Lower lobe of right lung (tissue), 2 donors: ENCODE results near the gene B3GLCT. TPM values are rescaled to one million over a fixed set of nuclear protein-coding genes. Genes with fewer than 3 reads are reported as not detected.

Experiments
- ATAC-seq, 2 donors: fragments of 200-7000 bp; cut with Tn5 transposase; one replicate each; pipeline ENCODE4 v1.9.1; 2020 to 2022; ENCODE audit warnings: mild to moderate bottlenecking in 2 of 2, moderate library complexity in 2 of 2
- DNase-seq: peaks from one replicate; pipeline ENCODE4 v3.0.0-alpha.2; 2020
- H3K27ac ChIP-seq: fragments of 200-600 bp; one replicate; pipeline ENCODE4 v1.8.0; 2022
- H3K27me3 ChIP-seq: fragments of 200-600 bp; one replicate; pipeline ENCODE4 v1.8.0; 2022; ENCODE audit warnings: low read depth
- H3K36me3 ChIP-seq: fragments of 200-600 bp; one replicate; pipeline ENCODE4 v1.8.0; 2022; ENCODE audit warnings: mild to moderate bottlenecking
- H3K4me1 ChIP-seq: fragments of 200-600 bp; one replicate; pipeline ENCODE4 v1.8.0; 2022
- H3K4me3 ChIP-seq: fragments of 200-600 bp; one replicate; pipeline ENCODE4 v1.8.0; 2022; ENCODE audit warnings: mild to moderate bottlenecking
- H3K9me3 ChIP-seq: fragments of 200-600 bp; one replicate; pipeline ENCODE4 v1.8.0; 2022
- intact Hi-C: fragments of 100-400 bp; cut with DNase I; formaldehyde crosslinking; loops from one replicate; pipeline ENCODE4 v1.11.0; 2022
- total RNA-seq: library from RNA; stranded (reverse); fragmentation: NEBNext Ultra II Directional; extraction: Animal tissue kit (Norgen Biotek cat#: 25700); gene quantifications from one replicate; pipeline ENCODE4 v1.2.1, GENCODE V29; 2021
- TF ChIP-seq, protein P1 (sequence below): fragments of 200-600 bp; IDR thresholded peaks from one replicate; pipeline ENCODE4 v1.8.0; 2022; ENCODE audit warnings: antibody characterized with exemption, mild to moderate bottlenecking
- donor health status: DM: no; HTN: yes; CAD: no; lungs with severe emphysema.

Gene B3GLCT
- total RNA-seq, 1 donor from 2014 or later, result 6.1 TPM

DNA sequence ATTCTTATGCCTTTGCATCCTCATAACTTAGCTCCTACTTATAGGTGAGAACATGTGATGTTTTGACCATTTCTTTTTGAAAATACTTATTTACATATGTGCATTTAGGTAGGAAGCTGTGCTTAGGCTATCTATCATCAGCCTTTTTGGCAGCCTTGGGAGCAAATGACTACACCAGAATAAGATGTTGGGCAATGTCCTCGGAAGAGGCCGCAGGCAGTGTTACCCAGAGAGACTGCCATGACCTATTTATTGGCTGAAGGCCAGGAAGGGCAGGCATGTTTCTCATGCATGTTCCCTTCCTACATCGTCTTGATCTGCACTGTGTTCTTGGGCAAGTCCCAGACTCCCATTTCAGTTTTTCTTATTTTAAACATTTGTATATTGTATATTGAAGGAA lies 122.3 kb downstream of the B3GLCT start:
- DNase-seq (no peak), ATAC-seq (no peak)
- Histone ChIP-seq H3K9me3 (no peaks in the 10 kb centered on the region), H3K27me3 (no peaks in the 10 kb centered on the region), H3K4me1 (no peaks in the 10 kb centered on the region), H3K27ac (no peak overlapping the region), H3K36me3 (no peaks in the 10 kb centered on the region), H3K4me3 (no peak overlapping the region)
- intact Hi-C loops, result no loop called here
- TF ChIP-seq, protein P1, sequence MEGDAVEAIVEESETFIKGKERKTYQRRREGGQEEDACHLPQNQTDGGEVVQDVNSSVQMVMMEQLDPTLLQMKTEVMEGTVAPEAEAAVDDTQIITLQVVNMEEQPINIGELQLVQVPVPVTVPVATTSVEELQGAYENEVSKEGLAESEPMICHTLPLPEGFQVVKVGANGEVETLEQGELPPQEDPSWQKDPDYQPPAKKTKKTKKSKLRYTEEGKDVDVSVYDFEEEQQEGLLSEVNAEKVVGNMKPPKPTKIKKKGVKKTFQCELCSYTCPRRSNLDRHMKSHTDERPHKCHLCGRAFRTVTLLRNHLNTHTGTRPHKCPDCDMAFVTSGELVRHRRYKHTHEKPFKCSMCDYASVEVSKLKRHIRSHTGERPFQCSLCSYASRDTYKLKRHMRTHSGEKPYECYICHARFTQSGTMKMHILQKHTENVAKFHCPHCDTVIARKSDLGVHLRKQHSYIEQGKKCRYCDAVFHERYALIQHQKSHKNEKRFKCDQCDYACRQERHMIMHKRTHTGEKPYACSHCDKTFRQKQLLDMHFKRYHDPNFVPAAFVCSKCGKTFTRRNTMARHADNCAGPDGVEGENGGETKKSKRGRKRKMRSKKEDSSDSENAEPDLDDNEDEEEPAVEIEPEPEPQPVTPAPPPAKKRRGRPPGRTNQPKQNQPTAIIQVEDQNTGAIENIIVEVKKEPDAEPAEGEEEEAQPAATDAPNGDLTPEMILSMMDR, result no peak

DNA sequence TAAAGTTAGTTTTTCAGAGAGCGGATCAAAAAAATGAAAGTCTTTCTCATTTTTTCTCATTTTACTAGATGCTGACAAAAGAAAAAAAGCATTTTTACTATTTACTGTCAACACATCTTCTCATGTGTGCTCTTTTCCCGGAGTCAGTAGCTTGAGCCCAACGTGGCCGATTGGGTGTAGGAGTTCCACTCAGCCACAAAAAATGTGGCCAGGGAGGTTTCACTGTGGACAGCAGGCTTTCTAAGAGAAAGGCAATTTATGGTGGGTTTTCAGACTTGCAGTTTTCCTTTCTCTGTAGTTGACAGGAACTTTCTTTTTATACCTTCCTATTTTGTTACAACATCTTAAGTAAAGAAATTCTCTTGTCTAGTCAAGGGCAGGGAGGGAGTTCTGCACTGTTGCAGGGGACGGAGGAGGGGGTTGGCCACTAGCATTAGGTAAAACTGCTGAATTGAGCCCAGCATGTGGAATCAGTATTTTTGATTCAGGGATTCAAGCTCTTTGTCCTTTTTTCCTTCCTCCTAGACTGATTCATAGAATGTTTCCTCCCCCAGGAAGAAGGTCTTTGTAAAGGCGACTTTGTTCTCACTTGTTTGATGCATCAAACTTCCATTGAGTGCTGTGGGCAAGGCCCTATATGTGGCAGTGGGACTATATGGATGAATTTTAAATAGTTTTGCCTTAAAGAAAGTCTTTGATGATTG lies 123.1 kb downstream of the B3GLCT start:
- DNase-seq, result no peak
- no peaks in the 10 kb centered on the region for H3K36me3 ChIP-seq
- TF ChIP-seq, protein P1, result no peak

DNA sequence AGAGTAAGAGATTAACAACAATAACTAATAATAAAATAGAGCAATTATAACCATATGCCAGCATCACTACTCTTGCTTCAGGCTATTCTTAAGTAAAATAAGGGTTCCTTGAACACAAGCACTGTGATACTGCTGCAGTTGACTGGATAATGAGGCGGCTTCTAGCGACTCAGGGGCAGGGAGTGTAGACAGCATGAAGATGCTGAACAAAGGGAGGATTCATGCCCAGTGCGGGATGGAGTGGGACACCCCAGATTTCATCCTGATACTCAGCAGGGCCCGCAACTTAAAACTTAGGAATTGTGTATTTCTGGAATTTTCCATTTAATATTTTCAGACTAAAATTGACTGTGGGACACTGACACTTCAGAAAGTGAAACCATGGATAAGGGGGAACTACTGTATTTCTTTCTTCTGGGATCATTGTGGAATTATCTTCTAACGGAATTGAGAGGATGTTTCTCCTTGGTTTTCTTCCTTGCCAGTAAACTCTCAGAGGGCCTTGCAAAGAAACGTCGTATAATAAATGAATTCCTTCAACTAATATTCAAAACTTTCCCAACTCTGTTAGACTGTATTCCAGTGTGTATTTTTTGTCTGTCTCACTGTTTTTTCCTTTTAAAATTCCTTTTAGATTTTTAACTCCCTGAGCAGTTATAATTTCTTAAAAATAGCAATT lies 127.5 kb downstream of the B3GLCT start:
- ATAC-seq, result no peak
- intact Hi-C loops, result no loop called here
- TF ChIP-seq, protein P1, result no peak
- no peak for DNase-seq
- H3K27ac ChIP-seq, result no peak overlapping the region
- H3K36me3 ChIP-seq, result peaks cover 4% of the 10 kb centered on the region
- no peaks in the 10 kb centered on the region for H3K27me3 ChIP-seq
- no peaks in the 10 kb centered on the region for H3K4me1 ChIP-seq
- no peak overlapping the region for H3K4me3 ChIP-seq
- no peaks in the 10 kb centered on the region for H3K9me3 ChIP-seq

More for the DNA sequence above, 123.1 kb downstream of the B3GLCT start:
- H3K4me3 ChIP-seq, result no peak overlapping the region
- no peak for ATAC-seq
- intact Hi-C loops, result no loop called here
- no peaks in the 10 kb centered on the region for H3K4me1 ChIP-seq
- H3K9me3 ChIP-seq, result no peaks in the 10 kb centered on the region
- H3K27ac ChIP-seq, result no peak overlapping the region
- H3K27me3 ChIP-seq, result no peaks in the 10 kb centered on the region

DNA sequence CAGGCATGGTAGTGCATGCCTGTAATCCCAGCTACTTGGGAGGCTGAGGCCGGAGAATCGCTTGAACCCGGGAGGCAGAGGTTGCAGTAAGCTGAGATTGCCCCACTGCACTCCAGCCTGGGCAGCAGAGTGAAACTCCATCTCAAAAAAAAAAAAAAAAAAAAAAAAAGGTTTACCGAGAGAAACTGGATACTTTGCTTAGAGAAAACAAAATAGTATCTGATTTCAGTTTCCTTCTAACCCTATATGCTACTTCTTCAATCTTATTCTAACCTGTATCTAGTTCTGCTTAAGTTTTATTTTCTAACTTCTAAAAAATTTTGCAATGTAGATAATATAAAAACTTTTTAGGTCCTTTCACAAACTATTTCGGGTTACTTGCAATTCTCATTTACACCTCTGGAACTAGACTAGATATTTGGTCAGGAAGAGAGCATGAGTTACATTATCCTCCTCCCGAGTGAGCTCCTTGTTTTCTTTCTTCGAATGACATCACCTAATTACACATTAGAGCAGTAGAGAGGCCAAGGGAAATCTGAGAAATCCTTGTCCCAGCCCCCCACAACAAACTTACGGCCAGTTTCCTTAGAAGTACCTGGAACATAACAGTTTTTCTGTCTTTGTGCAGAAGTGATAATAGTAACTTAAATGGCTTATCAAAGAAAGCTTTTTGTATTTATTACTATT lies 128.9 kb downstream of the B3GLCT start:
- Histone ChIP-seq H3K4me3 (no peak overlapping the region), H3K36me3 (peaks cover 4% of the 10 kb centered on the region), H3K27ac (no peak overlapping the region), H3K27me3 (no peaks in the 10 kb centered on the region), H3K9me3 (no peaks in the 10 kb centered on the region), H3K4me1 (no peaks in the 10 kb centered on the region)
- TF ChIP-seq, protein P1, result no peak
- DNase-seq (no peak), ATAC-seq (no peak)
- intact Hi-C loops, result no loop called here

DNA sequence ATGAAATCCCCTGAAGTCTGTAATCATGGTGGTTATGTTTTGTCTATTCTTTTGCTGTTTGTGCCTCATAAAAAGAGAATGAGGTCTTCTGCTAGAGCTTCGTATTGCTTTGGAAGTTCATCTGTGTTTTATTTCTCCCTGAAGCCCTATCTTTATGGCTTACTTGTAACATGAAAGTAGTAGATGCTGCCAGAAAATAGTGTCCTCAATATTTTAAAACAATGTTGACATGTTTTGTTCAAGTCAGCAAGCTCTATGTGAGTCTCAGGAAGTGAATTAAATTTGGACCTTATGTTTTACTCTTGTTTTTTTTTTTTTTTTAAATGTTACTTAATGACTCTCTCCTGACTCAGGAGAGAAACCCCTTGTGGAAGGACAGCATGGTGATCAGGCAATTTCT lies 130.5 kb downstream of the B3GLCT start:
- peaks cover 4% of the 10 kb centered on the region for H3K36me3 ChIP-seq
- ATAC-seq, result no peak
- H3K4me1 ChIP-seq, result no peaks in the 10 kb centered on the region
- no peak overlapping the region for H3K4me3 ChIP-seq
- H3K27me3 ChIP-seq, result no peaks in the 10 kb centered on the region
- H3K27ac ChIP-seq, result no peak overlapping the region
- intact Hi-C loops, result no loop called here
- TF ChIP-seq, protein P1, result no peak
- no peaks in the 10 kb centered on the region for H3K9me3 ChIP-seq
- no peak for DNase-seq
